ENCODE data around the gene L1TD1.
"Not testable (repeated sequence)": the region's sequence is repeated elsewhere in the genome, so short reads cannot be mapped to it uniquely, and the experiment has no call there.

The L1TD1 gene

DNA sequence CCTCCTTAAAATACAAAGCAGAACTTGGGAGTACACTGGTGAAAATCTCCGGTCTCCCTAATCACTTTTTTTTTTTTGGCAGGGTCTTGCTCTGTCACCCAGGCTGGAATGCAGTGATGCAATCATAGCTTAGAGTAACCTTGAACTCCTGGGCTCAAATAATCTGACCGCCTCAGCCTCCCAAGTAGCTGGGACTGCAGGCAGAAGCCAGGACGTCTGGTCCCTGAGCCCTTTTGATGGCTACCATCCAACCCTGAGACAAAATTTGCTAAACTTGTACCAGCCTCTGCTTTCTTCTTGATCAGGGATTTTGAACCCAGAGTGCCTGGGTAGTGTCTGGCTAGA, 4.1 kb downstream of the L1TD1 start:
- no peak for DNase-seq

DNA sequence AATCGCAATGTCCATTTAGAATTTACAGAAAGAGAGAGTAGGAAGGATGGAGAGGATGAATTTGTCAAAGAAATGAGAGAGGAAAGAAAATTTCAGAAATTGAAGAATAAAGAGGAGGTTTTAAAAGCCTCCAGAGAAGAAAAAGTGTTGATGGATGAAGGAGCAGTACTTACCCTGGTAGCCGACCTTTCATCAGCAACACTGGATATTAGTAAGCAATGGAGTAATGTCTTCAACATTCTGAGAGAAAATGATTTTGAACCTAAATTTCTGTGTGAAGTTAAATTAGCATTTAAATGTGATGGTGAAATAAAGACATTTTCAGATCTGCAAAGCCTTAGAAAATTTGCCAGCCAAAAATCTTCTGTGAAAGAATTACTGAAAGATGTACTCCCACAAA, 12.5 kb downstream of the L1TD1 start:
- DNase-seq = no peak

DNA sequence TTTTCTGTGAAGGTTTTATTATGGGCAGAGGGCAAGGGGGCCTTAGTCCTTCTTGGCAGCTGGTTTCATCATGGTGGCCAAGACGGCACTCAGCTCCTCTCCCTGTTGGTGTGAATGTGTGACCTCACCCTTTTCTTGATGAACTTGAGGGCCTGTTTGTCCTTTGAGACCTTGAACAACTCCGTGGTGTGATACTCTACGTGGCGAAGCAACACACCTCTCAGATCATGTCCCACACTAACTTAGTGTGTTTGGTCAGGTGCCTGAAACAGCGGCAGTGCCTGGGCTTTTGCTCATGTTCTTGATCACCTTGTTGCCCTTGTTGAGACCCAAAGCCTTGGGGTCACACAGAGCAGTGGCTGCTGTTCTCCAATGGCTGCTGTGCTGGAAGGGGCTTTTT, 13.4 kb downstream of the L1TD1 start:
- no peak for DNase-seq

DNA sequence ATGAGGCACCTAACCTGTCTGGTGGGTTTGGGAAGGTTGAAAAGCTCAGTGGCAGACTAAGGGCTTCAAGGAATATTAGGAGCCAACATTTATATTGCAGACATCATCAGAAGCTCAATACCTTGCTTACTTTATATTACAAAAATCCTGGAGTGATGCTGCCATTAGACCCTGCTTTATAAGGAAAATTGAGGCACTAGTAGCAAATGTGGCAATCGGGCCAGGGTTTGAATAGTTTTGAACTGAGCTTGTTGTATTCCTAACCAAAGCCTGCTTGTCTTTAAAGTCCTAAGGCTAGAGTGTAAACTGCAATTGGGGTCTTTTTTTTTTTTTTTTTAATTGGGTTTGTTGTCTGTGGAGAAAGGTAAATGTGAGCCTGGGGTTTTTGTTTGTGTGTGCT, 14.3 kb downstream of the L1TD1 start:
- no peak for DNase-seq

DNA sequence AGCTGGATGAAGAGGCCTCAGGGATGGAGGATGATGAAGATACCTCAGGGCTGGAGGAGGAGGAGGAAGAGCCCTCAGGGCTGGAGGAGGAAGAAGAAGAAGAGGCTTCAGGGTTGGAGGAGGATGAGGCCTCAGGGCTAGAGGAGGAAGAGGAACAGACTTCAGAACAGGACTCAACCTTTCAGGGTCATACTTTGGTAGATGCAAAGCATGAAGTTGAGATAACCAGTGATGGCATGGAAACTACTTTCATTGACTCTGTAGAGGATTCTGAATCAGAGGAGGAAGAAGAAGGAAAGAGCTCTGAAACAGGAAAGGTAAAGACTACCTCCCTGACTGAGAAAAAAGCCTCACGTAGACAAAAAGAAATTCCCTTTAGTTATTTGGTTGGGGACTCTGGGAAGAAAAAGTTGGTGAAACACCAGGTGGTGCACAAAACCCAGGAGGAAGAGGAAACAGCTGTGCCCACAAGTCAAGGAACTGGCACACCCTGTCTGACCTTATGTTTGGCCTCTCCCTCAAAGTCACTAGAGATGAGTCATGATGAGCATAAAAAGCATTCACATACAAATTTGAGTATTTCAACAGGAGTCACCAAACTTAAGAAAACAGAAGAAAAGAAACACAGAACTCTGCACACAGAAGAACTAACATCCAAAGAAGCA, 15.4 kb downstream of the L1TD1 start:
- DNase-seq = no peak

DNA sequence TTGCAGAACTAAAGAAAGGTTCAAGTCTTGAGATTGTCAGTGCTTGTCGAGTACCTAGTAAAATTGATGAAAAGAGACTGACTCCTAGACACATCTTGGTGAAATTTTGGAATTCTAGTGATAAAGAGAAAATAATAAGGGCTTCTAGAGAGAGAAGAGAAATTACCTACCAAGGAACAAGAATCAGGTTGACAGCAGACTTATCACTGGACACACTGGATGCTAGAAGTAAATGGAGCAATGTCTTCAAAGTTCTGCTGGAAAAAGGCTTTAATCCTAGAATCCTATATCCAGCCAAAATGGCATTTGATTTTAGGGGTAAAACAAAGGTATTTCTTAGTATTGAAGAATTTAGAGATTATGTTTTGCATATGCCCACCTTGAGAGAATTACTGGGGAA, 16.3 kb downstream of the L1TD1 start:
- DNase-seq = no peak

DNA sequence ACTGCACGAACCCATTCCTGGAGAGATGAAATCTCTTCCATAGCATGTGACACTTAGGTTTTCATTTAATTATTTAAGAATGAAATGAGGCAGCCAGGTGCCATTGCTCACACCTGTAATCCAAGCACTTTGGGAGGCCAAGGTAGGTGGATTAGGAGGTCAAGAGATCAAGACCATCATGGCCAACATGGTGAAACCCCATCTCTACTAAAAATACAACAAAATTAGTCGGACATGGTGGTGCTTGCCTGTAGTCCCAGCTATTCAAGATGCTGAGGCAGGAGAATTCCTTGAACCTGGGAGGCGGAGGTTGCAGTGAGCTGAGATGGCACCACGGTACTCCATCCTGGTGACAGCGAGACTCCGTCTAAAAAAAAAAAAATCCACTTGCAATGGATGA, 17.8 kb downstream of the L1TD1 start:
- no peak for DNase-seq

DNA sequence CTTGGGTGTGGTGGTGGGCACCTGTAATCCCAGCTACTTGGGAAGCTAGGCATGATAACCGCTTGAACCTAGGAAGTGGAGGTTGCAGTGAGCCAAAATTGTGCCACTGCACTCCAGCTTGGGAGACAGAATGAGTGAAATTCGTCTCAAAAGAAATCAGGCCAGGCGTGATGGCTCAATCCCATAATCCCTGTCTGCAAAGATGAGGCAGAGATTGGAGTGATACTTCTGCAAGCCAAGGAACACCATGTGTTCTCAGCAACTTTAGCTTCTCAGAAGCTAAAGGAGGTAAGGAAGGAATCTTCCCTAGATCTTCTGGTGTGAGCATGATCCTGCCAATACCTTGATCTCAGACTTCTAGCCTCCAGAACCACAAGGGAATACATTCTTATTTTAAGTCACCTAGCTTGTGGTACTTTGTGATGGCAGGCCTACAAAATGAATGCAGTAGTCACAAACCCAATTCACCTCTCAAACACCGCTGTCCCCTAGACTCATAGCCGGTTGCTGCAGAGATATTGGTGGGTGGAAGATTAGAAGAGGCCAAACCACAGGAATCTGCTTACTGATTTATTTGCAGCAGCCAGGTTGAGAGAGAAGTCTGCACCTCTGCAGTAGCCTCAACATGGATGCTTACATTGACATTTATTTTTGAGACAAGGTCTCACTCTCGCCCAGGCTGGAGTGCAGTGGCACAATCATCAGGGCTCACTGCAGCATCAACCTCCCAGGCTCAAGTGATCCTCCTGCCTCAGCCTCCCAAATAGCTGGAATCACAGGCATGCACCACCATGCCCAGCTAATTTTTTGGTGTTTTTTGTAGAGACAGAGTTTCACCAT, 18.6 kb downstream of the L1TD1 start:
- no peak for DNase-seq

DNA sequence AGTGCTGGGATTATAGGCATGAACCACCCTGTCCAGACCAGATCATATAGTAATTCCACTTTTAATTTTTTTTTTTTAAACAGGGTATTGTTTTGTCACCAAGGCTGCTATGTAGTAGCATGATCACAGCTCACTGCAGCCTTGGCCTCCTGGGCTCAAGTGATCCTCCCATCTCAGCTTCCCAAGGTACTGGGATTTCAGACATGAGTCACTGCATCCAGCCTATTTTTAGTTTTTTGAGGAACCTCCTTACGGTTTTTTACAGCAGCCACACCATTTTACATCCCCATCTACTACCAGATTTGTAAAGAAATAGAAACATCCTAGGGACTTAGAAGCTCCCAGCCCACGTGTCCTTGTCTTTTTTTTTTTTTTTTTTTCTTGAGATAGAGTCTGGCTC, 24.0 kb downstream of the L1TD1 start:
- DNase-seq = no peak

DNA sequence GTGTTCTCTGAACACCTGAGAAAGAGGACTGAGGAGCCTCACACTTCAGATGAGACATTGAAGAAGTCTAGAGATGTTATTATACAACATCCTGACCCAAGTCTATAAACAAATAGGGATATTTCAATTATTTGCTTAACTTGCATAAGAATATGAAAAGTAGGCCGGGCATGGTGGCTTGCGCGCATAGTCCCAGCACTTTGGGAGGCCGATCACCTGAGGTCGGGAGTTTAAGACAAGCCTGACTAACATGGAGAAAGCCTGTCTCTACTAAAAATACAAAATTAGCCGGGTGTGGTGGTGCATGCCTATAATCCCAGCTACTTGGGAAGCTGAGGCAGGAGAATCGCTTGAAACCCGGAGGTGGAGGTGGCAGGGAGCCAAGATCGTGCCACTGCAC, 25.8 kb downstream of the L1TD1 start:
- DNase-seq = not testable (repeated sequence)

DNA sequence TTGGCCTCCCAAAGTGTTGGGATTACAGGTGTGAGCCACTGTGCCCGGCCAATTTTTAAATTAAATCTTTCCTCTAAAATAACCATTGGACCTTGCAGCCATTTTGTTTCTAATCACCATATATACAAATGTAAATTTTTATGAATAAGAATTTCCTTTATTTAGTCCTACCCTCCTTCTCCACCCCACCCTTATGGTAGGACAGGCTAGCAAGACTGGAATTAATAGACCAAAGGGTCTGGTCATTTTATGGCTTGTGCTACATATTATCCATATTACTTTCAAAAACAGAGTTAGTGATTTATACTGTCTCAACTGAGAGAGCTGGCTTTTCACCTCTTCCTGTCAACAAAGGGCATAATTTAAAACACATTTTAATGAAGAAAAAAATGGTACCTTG, 26.5 kb downstream of the L1TD1 start:
- no peak for DNase-seq

DNA sequence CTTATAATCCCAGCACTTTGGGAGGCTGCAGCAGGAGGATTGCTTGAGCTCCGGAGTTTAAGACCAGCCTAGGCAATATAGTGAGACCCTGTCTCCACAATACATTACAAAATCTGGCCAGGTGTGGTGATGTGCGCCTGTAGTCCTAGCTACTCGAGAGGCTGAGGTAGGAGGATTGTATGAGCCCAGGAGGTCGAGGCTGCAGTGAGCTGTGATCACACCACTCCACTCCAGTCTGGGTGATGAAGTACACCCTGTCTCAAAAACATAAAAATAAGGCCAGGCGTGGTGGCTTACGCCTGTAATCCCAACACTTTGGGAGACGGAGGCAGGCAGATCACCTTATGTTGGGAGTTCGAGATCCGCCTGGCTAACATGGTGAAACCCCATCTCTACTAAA, 27.7 kb downstream of the L1TD1 start:
- DNase-seq = no peak

DNA sequence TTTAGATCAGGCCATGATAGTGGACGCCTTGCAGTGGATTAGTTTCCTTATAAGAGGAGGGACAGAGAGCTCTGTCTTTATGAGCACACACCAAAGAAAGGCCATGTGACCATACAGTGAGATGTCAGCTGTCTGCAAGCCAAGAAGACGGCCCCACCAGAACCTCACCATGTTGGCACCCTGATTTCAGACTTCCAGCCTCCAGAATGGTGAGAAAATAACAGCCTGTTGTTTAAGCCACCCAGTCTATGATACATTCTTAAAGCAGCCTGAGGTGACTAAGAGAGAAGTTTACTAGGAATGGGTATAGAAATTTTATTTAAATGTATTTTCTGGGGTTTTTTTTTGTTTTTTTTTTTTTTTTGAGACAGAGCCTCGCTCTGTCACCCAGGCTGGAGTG, 29.5 kb downstream of the L1TD1 start:
- DNase-seq = no peak

DNA sequence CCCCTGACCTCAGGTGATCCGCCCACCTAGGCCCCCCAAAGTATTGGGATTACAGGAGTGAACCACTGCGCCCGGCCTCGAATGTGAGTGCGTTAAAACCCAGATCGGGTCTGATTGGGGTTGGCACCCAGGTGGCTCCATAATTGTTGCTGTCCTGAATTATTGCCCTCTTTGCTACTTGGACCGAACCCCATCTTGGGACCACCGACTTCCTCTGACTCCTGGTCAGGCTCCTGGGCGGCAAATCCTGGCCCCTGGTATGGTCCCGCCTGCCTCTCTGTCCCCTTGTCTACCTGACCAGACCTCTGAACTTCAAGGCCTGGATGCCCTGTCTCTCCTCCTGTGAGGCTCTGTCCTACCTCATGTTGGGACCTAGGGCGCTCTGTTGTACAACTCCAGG, 32.8 kb downstream of the L1TD1 start:
- DNase-seq = no peak

DNA sequence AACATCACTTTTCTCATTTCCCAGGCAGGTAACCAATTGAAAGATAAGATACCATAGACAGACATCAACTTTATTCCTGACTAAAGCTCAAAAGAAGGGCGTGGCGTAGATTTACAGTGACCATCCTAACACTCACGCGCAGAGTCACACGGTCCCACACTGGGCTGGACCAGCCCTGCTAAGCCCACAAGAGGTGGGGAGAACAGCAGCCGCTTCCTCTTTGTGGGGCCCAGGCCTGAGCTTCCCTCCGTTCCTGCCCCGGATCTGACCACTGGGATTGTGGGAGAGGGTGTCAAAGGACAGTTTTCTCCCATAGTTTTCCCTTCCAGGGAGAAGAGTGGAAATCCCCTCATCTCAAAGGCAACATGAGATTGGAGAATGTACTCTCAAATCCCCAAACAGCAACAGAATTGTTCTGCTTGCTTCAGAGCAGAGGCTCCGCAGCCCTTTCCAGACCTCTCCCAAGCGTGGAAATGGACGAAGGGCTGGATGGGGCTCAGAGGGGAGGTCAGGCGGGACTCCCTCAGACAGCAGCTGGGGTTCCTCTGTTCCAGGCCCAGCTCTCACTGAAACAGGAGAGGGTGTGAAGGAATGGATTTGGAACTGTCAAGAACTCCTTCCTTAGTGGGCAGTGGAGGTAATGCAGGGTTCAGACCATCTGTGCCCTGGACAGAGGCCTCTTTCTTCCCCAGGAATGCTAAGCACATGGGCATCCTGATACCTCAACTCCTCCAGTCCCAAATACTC, 33.7 kb downstream of the L1TD1 start:
- no peak for DNase-seq

DNA sequence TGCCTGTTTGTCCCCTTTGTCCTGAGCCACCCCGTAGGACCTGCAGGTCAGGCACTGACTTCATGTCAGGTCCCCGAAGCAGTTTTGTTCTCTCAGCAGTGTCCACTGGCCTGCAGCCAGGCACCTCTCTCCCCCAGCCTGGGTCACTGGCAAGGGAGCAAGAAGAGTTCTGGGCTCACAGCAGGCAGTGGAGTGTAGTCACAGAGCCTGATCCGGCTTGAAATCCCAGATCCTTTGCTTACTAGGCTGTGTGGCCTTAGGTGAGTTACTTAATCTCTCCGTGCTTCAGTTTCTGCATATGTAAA, 34.2 kb downstream of the L1TD1 start:
- no peak for DNase-seq

DNA sequence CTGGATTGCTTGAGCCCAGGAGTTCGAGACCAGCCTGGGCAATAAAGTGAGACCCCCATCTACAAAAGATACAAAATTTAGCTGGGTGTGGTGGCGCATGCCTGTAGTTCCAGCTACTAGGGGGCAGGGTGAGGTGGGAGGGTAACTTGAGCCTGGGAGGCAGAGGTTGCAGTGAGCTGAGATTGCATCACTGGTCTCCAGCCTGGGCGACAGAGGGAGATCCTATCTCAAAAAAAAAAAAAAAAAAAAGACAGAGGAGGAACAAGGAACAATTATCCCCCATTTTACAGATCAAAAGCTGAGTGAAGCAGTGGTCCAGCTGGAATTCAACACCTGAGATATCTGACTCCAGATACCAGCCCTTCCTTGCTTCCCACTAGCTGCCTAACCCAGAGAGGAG, 34.8 kb downstream of the L1TD1 start:
- no peak for DNase-seq

DNA sequence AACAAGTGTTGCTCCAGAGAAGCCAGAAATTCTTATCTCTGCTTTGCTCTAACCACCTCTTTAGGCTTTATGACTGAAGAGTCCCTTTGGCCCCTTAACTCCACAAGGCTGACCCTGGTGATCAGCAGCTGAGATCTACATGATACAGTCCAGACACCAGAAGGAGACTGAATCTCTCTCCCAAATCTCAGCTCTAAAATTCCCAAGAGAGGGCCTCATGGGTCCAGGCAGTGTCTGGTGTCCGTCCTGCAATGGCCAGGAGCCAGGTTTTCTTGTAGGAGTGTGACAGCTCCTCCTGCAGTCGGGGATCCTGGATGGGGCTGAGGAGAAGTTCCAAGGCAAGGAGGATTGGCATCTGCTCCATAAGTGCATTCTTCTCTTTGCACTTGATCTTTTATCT, 35.3 kb downstream of the L1TD1 start:
- no peak for DNase-seq

DNA sequence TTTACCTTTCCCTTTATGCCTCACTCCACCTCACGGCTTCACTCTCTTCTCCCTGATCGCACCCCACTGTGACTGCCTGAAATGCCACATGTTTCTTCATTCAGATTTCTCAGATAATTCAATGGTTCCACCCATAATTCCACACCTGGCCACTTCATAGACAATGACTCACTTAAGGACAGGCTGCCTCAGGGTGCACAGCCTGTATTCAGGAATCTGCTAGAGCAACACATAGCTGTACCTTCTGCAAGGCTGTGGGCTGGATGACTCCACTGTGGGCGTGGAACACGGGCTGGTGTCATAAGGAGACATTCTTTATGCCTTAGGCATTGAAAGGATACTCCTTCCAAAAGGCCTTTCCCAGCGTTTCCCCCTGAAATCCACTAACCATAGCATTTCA, 36.1 kb downstream of the L1TD1 start:
- DNase-seq = no peak

DNA sequence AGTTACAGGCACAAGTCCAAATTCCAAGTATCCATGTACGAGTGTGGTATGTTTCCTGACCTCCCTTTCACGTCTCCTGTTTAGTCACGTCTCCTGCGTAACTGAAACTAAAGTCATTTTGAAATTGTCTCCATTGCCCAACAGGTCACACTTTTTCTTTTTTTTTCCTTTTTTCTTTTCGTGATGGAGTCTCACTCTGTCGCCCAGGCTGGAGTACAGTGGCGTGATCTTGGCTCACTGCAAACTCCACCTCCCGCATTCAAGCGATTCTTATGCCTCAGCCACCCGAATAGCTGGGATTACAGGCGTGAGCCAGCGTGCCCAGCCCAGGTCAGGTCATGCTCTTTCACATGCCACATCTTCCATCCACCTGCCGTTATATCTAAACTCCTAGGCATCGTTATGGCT, 38.2 kb downstream of the L1TD1 start:
- DNase-seq = no peak

DNA sequence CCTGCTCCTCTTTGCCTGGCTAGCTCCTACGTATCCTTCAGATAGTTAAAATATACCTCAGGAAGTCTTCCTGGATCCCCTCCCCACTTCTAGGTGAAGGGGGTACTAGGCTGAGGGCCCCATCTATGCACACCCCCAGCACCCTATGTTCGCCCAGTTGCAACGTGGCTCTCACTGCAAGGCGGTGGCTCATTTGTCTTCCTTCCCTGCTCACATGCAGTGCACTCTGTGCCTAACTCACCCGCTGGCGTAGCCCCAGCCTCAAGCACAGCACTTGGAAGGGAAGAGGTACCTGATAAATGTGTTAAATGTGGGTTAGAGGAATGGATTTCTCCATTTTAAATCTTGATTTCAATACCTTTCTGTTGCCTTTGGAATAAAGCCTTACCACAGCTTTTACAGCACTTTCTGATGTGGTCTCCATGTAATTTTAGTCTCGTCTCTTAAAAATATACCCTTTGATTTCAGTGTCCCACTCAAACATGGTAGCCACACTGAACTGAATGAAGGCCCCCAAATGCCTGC, 39.3 kb downstream of the L1TD1 start:
- no peak for DNase-seq

DNA sequence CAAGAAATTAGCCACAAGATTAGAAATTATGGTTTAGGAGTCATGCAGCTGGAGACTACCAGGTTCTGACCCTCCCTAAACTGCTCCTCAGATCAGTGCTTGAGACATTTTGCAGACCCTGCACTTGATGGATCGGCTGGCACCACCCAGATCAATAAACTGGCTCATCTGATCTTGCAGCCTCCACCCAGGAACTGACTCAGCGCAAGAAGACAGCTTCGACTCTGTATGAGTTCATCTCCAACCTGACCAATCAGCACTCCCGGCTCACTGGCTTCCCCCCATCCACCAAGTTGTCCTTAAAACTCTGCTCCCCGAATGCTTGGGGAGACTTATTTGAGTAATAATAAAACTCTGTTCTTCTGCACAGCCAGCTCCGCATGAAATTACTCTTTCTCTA, 40.0 kb downstream of the L1TD1 start:
- no peak for DNase-seq

DNA sequence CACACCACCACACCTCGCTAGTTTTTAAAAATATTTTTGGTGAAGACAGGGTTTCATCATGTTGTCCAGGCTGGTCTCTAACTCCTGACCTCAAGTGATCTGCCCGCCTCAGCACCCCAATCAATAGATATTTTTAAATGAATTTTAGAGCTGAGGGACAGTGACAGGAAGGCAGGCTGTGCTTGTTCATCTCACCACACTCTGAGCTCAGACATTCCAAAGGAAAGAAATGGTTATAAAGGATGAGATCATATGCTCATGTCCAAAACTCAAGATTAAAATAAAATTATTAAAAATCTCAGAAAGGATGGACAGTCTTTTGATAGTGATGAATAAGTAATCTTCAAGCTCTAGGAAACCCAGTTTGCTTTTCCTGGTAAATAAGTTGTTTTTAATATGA, 40.9 kb downstream of the L1TD1 start:
- DNase-seq = no peak

DNA sequence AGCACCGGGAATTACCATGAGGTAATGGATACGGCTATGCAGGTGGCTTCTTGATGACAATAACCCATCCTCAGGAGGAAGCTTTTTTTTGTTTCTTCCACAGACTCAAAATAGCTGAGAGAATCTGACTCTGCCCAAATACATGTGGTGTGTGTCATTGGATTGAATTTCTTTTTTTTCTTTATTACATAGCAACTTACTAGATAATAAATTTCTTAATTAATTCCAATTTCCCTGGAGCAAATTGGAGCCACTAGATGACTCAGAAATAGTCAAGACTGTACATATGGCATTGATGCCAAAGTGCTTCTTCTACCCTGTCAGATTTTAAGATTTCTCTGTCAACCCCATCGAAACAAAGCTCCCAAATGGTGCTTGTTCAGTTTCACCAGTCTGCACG, 42.7 kb downstream of the L1TD1 start:
- DNase-seq = no peak
